ENCODE results near the gene LASP1NB.
A peak's percentile ranks its signal among the peaks of the same experiment; 100 is the strongest.
"Not testable (repeated sequence)": the region's sequence is repeated elsewhere in the genome, so short reads cannot be mapped to it uniquely, and the experiment has no call there.

The LASP1NB gene

GRCh38 chr17:38921756-38922411, 3.5 kb upstream of the LASP1NB start:
- ChIA-PET POLR2A (no interaction called here), CTCF (interaction anchor here (0.8 to 4.0 kb wide), 5 partner anchors 8 to 231 kb away, joined by 3 to 12 read pairs (median 4); no protein-coding TSS in a partner anchor)
- no peak for TF ChIP-seq CTCF (IDR thresholded peaks at IDR 0.05; ENCODE audit: insufficient read depth, low read depth, low read length)
- H3K4me3 ChIP-seq (ENCODE audit: low read depth, low read length): no peak overlapping the region
- DNase-seq (ENCODE audit: low read depth): no peak
- no peaks in the 10 kb centered on the region for H3K27me3 ChIP-seq (ENCODE audit: control insufficient read depth, insufficient read depth, low read length)
- H3K36me3 ChIP-seq (ENCODE audit: control insufficient read depth, insufficient read depth, low read length): peaks cover 28% of the 10 kb centered on the region

DNA sequence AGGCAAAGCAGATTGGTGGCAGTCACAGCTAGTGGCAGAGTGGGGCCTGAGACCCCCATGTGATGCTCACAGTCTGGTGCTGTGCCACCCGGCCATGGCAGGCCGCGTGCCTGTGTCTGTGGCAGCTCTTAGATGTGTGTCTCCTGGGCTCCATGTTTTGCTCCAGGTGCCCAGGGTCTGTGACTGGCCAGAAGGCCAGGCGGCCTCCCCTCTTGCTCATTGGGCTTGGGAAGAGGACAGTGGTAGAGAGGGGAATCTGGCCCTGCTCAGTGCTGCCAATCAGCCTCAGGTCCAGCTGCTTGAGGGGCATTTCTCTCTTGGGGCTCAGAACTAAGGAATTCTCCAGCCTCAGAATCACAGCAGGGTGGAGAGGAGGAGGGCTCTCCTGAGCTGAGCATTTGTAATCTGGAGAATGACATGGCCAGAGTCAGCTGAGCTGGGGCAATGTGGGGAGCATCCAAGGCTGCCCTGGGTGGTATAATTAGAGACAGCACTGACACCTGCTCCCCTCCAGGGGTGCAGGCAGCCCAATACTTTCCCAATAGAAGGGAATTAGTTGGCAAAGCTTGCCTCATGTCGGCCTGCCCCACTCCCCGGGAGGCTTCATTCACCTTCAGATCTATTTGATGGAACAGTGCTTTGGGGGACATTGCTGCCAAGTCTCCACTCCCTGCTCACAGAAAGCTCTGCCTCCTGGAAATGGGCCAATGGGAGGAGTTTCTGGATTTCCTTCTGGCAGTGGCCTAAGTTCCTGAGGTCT, 2.7 kb upstream of the LASP1NB start:
- peaks cover 23% of the 10 kb centered on the region for H3K36me3 ChIP-seq (ENCODE audit: control insufficient read depth, insufficient read depth, low read length)
- ChIA-PET CTCF (interaction anchor here (0.6 to 4.0 kb wide), 8 partner anchors 8 to 1348 kb away, joined by 3 to 12 read pairs (median 4); no protein-coding TSS in a partner anchor), POLR2A (interaction anchor here (0.7 kb wide), 1 partner anchor 229 kb away, joined by 3 read pairs; the partner anchor contains the start of gene PLXDC1)
- H3K27me3 ChIP-seq (ENCODE audit: control insufficient read depth, insufficient read depth, low read length): no peaks in the 10 kb centered on the region
- no peak overlapping the region for H3K4me3 ChIP-seq (ENCODE audit: low read depth, low read length)
- peak; percentile 20; the same call in 1 of the 2 replicates for TF ChIP-seq CTCF (IDR thresholded peaks at IDR 0.05; ENCODE audit: insufficient read depth, low read depth, low read length)
- DNase-seq (ENCODE audit: low read depth): no peak

DNA sequence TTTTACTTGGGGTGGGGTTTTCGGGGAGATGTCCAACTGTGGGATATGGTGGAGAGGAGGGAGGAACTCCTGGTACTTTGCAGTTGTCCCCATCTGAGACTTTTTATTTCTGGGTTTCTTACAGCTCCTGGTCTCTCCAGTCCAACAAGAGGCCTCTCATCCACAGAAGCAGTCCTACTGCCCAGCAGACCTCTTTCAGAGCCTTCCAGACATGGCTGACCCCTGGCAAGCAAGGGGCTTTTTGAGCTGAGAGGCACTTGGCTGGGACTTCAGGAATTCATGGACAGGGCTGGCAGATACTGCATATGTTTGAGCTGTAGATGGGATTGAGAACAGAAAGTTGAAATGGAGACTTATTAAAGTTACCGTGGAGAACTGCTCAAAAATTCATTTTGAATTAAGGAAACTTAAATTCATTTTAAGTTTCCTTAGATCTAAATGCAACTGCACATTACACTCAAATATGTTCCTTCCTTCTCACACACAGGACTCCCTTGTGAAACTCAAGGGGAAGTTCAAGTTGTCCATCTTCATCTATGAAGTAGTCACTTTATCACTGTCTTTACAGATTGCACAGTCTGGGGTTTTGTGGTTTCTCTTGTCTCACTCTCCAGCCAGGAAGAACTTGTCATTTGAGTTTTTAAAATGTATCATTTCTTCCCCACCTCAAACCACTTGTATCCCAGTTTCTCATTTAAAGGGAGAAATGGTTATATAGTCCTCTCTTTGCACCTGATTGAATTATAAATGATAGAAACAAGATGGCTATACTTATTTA, 1.1 kb downstream of the LASP1NB start:
- no peak for DNase-seq (ENCODE audit: low read depth)
- no peak for TF ChIP-seq CTCF (IDR thresholded peaks at IDR 0.05; ENCODE audit: insufficient read depth, low read depth, low read length)
- no peak overlapping the region for H3K4me3 ChIP-seq (ENCODE audit: low read depth, low read length)
- H3K27me3 ChIP-seq (ENCODE audit: control insufficient read depth, insufficient read depth, low read length): no peaks in the 10 kb centered on the region
- ChIA-PET CTCF (interaction anchor here (2.9 kb wide), 1 partner anchor 227 kb away, joined by 14 read pairs; no protein-coding TSS in a partner anchor), POLR2A (no interaction called here)
- H3K36me3 ChIP-seq (ENCODE audit: control insufficient read depth, insufficient read depth, low read length): no peaks in the 10 kb centered on the region

DNA sequence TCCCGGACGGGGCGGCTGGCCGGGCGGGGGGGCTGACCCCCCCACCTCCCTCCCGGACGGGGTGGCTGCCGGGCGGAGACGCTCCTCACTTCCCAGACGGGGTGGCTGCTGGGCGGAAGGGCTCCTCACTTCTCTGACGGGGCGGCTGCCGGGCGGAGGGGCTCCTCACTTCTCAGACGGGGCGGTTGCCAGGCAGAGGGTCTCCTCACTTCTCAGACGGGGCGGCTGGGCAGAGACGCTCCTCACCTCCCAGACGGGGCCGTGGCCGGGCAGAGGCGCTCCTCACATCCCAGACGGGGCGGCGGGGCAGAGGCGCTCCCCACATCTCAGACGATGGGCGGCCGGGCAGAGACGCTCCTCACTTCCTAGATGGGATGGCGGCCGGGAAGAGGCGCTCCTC, 5.4 kb downstream of the LASP1NB start:
- DNase-seq (ENCODE audit: low read depth); H3K27me3 ChIP-seq (ENCODE audit: control insufficient read depth, insufficient read depth, low read length); H3K36me3 ChIP-seq (ENCODE audit: control insufficient read depth, insufficient read depth, low read length); POLR2A ChIA-PET; H3K4me3 ChIP-seq (ENCODE audit: low read depth, low read length); CTCF ChIA-PET: not testable (repeated sequence)

- H3K27me3 ChIP-seq (ENCODE audit: control insufficient read depth, insufficient read depth, low read length); POLR2A ChIA-PET; H3K4me3 ChIP-seq (ENCODE audit: low read depth, low read length); H3K36me3 ChIP-seq (ENCODE audit: control insufficient read depth, insufficient read depth, low read length); DNase-seq (ENCODE audit: low read depth): not testable (repeated sequence)
- CTCF ChIA-PET: interaction anchor here (0.7 to 0.8 kb wide), 2 partner anchors 10 to 17 kb away, joined by 3 read pairs; no protein-coding TSS in a partner anchor
Observed at GRCh38 chr17:38933962-38934361, 8.5 kb downstream of the LASP1NB start.

DNA sequence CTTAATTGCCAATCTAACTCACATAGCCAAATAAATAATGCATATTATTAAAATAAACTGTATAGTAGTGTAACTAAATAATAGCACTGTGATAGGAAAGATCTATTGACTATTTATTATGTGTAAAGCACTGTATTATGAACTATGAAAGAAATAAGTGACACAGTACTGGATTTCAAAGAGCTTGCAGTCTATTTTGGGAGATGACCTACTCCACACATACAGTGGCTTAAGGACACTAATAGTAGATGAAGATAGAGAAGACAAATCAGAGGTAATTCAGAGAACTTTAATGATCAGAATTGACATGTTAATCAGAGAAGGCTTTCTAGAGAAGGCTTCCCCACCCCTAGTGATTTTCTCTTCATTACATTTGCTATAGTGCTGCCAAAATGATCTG, 14.6 kb downstream of the LASP1NB start:
- Histone ChIP-seq H3K36me3 (ENCODE audit: control insufficient read depth, insufficient read depth, low read length) (no peaks in the 10 kb centered on the region), H3K27me3 (ENCODE audit: control insufficient read depth, insufficient read depth, low read length) (no peaks in the 10 kb centered on the region), H3K4me3 (ENCODE audit: low read depth, low read length) (no peak overlapping the region)
- TF ChIP-seq CTCF (IDR thresholded peaks at IDR 0.05; ENCODE audit: insufficient read depth, low read depth, low read length): no peak
- POLR2A ChIA-PET: no interaction called here
- no peak for DNase-seq (ENCODE audit: low read depth)
- CTCF ChIA-PET: interaction anchor here (0.8 kb wide), 1 partner anchor 16 kb away, joined by 3 read pairs; no protein-coding TSS in a partner anchor
